Testis (tissue), 3 donors: Measurements from ENCODE around the gene TBCD. TPM values are rescaled to one million over a fixed set of nuclear protein-coding genes. Genes with fewer than 3 reads are reported as not detected.

ENCODE experiments used
- DNase-seq: peaks from one replicate; pipeline ENCODE4 v3.0.0-alpha.2; 2019
- H3K27ac ChIP-seq, 2 donors: fragments of 200-600 bp; sonication (generic); one replicate each; pipeline ENCODE4 v1.5.1; 2019
- H3K27me3 ChIP-seq: fragments of 200-600 bp; sonication (generic); one replicate; pipeline ENCODE4 v1.5.1; 2019
- H3K36me3 ChIP-seq: fragments of 200-600 bp; sonication (generic); one replicate; pipeline ENCODE4 v1.5.1; 2017; ENCODE audit warnings: low read depth; ENCODE audit errors: missing control alignments
- H3K4me1 ChIP-seq: fragments of 200-600 bp; sonication (generic); one replicate; pipeline ENCODE4 v1.5.1; 2019
- H3K4me3 ChIP-seq, 2 donors: fragments of 200-600 bp; sonication (generic); one replicate each; pipeline ENCODE4 v1.5.1; 2017 to 2019
- H3K9me3 ChIP-seq: fragments of 200-600 bp; sonication (generic); one replicate; pipeline ENCODE4 v1.5.1; 2017
- POLR2A ChIP-seq: fragments of 450-650 bp; IDR thresholded peaks from one replicate; pipeline ENCODE4 v1.6.1; 2017; ENCODE audit warnings: antibody characterized with exemption, mild to moderate bottlenecking, moderate library complexity
- WGBS, 2 donors: methylation state at CpG; one replicate each; pipeline ENCODE4 v1.1.5; 2018; 5-methylcytosine and 5-hydroxymethylcytosine counted together
- intact Hi-C: fragments of 100-400 bp; cut with DNase I; formaldehyde crosslinking; loops from one replicate; pipeline ENCODE4 v1.15.1; 2023; ENCODE audit warnings: low total_unique reads
- polyA plus RNA-seq: library from polyadenylated mRNA; stranded (reverse); fragments of 350-450 nt; fragmentation: Illumina TruSeq; extraction: RNeasy Lipid Tissue Mini Kit (QIAGEN cat#74804); gene quantifications from one replicate; pipeline ENCODE4 v1.2.3, GENCODE V29; 2014; ENCODE audit warnings: low read depth, low replicate concordance; ENCODE audit not compliant: insufficient read depth
- total RNA-seq, 2 donors: library from RNA; depleted of rRNA; stranded (reverse); fragments of >200 nt; gene quantifications; one replicate each; pipeline ENCODE4 v1.2.3, GENCODE V29; 2016
- TF ChIP-seq, protein P1 (sequence below), 3 experiments: fragments of 450-650 bp in 2 of 3; fragments of 200-600 bp in 1 of 3; sonication (generic) in 1 of 3; IDR thresholded peaks; one replicate each; pipeline ENCODE4 v1.5.1; 2016 to 2019; ENCODE audit warnings: antibody characterized with exemption in 3 of 3, mild to moderate bottlenecking in 2 of 3, moderate library complexity in 1 of 3

The TBCD gene
- total and polyA plus RNA-seq, 3 donors from 2014 or later = 81.2 to 128 (median 115) TPM

GRCh38 chr17:82870541-82870940, 118.7 kb downstream of the TBCD start:
- Histone ChIP-seq H3K4me1 (peaks cover 10% of the 10 kb centered on the region), H3K36me3 (no peaks in the 10 kb centered on the region), H3K27me3 (no peaks in the 10 kb centered on the region), H3K4me3 (no peak overlapping the region), H3K9me3 (no peaks in the 10 kb centered on the region), H3K27ac (no peak overlapping the region)
- TF ChIP-seq, protein P1, sequence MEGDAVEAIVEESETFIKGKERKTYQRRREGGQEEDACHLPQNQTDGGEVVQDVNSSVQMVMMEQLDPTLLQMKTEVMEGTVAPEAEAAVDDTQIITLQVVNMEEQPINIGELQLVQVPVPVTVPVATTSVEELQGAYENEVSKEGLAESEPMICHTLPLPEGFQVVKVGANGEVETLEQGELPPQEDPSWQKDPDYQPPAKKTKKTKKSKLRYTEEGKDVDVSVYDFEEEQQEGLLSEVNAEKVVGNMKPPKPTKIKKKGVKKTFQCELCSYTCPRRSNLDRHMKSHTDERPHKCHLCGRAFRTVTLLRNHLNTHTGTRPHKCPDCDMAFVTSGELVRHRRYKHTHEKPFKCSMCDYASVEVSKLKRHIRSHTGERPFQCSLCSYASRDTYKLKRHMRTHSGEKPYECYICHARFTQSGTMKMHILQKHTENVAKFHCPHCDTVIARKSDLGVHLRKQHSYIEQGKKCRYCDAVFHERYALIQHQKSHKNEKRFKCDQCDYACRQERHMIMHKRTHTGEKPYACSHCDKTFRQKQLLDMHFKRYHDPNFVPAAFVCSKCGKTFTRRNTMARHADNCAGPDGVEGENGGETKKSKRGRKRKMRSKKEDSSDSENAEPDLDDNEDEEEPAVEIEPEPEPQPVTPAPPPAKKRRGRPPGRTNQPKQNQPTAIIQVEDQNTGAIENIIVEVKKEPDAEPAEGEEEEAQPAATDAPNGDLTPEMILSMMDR (IDR thresholded peaks at IDR 0.05) = no peak
- TF ChIP-seq POLR2A = no peak
- intact Hi-C loops = no loop called here
- no peak for DNase-seq
- WGBS, 2 donors = 94% methylated on average over 14 of the region's 14 CpGs

DNA sequence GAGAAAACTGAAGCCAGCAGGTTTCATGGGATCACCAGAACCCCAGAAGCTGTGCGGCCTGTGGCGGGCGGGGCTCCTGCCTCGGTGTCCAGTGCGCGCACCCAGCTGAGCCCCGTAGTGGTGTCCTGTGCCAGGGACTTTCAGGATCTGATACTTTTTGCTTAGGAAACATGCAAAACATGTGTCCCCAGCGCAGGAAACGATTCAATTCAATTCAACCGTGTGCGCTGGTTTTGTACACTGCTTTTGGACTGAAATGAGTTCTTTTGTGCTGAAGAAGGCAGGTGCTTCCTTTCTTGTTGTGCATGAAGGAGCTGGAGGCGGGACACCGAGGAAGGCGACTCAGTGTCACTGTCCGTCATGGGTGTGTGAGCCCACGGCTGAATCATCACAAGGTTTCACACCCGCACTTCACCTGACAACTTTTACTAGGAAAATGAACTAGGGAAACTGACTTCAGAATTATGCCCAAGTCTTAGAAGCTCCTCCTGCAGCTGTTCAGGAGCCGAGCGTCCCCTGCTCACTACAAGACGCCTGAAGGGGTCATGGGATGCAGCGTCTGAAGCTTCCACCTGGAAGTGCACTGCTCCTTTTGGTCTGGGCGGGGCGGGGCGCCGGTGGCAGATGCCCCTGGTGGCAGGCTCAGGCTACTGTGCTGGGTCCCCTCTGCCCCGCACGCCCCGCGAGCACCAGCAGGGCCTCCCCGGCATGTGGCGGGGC, 119.4 kb downstream of the TBCD start:
- WGBS, 2 donors = 87 to 89% methylated on average over 20 to 31 of the region's 31 CpGs
- H3K9me3 ChIP-seq = no peaks in the 10 kb centered on the region
- no peaks in the 10 kb centered on the region for H3K36me3 ChIP-seq
- H3K27me3 ChIP-seq = no peaks in the 10 kb centered on the region
- no peak overlapping the region for H3K4me3 ChIP-seq
- intact Hi-C loops = no loop called here
- DNase-seq = no peak
- TF ChIP-seq POLR2A = no peak
- TF ChIP-seq, protein P1 (IDR thresholded peaks at IDR 0.05) = no peak
- H3K4me1 ChIP-seq = peaks cover 10% of the 10 kb centered on the region
- no peak overlapping the region for H3K27ac ChIP-seq

DNA sequence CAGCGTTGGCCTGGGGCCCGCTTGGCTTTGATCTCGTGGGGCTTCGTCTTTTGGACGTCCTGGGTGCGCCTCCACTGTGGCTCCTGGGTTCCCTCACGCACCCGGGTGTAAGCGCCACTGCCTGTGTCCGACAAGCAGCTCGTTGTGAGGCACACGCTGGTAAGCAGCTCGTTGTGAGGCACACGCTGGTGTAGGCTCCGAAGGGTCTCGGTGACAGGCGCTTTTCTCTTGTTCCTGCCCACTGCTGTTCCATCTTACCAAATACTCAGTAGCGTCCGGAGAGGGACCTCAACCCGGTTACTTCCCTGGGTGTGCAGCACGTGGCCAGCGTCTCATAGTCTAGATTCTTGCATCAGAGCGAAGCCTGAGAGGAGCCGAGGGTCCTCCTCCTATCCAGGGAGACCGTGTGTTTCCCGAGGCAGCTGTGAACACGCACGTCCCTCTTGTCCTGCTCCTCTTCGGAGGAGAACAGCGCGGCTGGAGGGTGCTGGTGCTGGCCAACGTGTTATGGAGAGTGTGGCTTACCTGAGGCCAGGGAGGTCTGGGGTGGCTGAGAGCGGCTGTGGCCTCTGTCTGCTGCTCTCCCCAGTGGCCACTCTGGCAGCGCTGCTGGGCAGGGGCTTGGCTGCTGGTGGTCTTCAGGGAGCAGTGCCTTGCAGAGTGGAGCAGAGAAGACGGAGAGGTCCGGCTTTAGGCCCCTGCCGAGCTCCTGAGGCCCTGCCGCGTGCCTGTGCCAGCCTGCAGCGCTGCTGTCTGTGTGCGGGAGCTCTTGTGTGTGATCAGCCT, 120.1 kb downstream of the TBCD start:
- H3K36me3 ChIP-seq = no peaks in the 10 kb centered on the region
- TF ChIP-seq POLR2A = no peak
- TF ChIP-seq, protein P1 (IDR thresholded peaks at IDR 0.05) = no peak
- H3K4me1 ChIP-seq = peaks cover 3% of the 10 kb centered on the region
- H3K9me3 ChIP-seq = no peaks in the 10 kb centered on the region
- H3K27ac ChIP-seq = no peak overlapping the region
- H3K4me3 ChIP-seq = no peak overlapping the region
- intact Hi-C loops = no loop called here
- no peaks in the 10 kb centered on the region for H3K27me3 ChIP-seq
- no peak for DNase-seq
- WGBS, 2 donors = 89 to 91% methylated on average over 41 of the region's 41 CpGs

DNA sequence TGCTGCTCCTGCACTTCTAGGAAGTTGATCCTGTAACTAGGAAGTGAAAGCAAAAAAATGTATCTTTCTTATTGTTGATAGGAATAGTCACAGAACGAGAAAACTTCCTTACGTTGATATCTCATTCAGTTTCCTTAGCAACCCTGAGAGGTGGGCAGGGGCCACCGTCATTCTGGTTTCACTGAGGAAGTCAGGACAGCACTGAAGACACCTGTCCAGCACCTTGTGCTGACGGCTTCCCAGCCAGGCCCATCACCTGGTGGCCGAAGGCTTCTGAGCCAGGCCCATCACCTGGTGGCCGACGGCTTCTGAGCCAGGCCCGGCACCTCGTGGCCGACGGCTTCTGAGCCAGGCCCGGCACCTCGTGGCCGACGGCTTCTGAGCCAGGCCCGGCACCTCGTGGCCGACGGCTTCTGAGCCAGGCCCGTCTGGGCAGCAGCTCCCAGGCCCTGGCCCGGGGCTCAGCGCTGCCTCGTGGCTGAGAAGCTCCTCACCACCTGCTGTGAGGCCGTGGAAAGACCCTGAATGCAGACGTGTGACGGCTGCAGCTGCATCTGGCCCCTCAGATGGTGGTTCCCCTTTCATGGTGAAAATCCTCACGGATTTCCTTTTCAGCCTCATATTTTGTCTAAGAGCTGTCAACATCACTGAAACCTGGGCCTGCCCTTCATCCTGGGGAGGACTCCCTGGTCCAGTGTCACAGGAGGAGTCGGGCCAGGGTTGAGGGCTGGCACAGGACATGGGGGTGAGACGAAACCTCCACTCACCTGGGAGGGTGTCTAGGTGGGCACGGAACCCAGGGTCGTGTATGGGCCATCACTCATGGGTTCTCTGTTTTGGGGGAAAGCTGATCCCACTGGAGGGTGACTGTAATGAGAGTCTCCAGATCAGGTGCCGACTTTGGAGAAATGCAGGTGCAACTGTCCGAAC, 121.0 kb downstream of the TBCD start:
- Histone ChIP-seq H3K36me3 (no peaks in the 10 kb centered on the region), H3K27ac (no peak overlapping the region), H3K4me3 (no peak overlapping the region), H3K27me3 (no peaks in the 10 kb centered on the region), H3K4me1 (peaks cover 4% of the 10 kb centered on the region), H3K9me3 (no peaks in the 10 kb centered on the region)
- WGBS, 2 donors = 93 to 95% methylated on average over 10 to 33 of the region's 33 CpGs
- TF ChIP-seq, protein P1 (IDR thresholded peaks at IDR 0.05) = no peak
- TF ChIP-seq POLR2A = no peak
- intact Hi-C loops = no loop called here
- no peak for DNase-seq
